B cell (primary cell): Measurements from ENCODE around the gene MREG.

Experiments used
- EZH2 ChIP-seq: IDR thresholded peaks from 2 replicates; pipeline ENCODE4 v1.6.1; 2012; ENCODE audit warnings: borderline replicate concordance, low read depth, mild to moderate bottlenecking, moderate library complexity, low read length; ENCODE audit not compliant: insufficient read depth, poor library complexity, severe bottlenecking
- TF ChIP-seq, protein P1 (sequence below): fragments of 200-600 bp; IDR thresholded peaks from one replicate; pipeline ENCODE4 v1.8.0; 2022; ENCODE audit warnings: antibody characterized with exemption, mild to moderate bottlenecking

DNA sequence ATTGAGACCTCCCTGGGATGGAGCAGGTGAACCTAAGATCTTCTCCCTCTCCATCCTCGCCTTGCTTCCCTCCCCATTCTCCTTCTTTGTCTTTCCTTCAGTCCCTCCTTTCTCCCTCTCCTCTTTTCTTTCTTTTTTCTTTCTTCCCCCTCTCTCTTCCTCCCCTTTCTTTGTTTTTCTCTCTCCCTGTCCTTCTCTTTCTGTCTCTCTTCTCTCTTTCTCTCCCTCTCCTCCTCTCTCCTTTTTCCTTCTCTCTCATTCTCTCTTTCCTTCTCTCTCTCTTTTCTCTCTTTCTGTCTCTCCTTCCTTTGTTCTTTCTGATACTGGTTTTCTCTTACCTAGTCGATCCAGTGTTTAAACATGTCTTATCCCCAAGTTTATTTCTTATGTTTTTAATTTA lies 10.7 kb downstream of the MREG start:
- TF ChIP-seq, protein P1, sequence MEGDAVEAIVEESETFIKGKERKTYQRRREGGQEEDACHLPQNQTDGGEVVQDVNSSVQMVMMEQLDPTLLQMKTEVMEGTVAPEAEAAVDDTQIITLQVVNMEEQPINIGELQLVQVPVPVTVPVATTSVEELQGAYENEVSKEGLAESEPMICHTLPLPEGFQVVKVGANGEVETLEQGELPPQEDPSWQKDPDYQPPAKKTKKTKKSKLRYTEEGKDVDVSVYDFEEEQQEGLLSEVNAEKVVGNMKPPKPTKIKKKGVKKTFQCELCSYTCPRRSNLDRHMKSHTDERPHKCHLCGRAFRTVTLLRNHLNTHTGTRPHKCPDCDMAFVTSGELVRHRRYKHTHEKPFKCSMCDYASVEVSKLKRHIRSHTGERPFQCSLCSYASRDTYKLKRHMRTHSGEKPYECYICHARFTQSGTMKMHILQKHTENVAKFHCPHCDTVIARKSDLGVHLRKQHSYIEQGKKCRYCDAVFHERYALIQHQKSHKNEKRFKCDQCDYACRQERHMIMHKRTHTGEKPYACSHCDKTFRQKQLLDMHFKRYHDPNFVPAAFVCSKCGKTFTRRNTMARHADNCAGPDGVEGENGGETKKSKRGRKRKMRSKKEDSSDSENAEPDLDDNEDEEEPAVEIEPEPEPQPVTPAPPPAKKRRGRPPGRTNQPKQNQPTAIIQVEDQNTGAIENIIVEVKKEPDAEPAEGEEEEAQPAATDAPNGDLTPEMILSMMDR = no peak
- no peak for TF ChIP-seq EZH2
